HL-60 (cell line): ENCODE measurements around the gene ZNF492.

ENCODE experiments used
- GABPA ChIP-seq: IDR thresholded peaks from 2 replicates; pipeline ENCODE4 v1.6.1; 2012; ENCODE audit warnings: low read depth
- POLR2AphosphoS5 ChIP-seq: IDR thresholded peaks from 2 replicates; pipeline ENCODE4 v1.6.1; 2012; ENCODE audit warnings: low read depth

DNA sequence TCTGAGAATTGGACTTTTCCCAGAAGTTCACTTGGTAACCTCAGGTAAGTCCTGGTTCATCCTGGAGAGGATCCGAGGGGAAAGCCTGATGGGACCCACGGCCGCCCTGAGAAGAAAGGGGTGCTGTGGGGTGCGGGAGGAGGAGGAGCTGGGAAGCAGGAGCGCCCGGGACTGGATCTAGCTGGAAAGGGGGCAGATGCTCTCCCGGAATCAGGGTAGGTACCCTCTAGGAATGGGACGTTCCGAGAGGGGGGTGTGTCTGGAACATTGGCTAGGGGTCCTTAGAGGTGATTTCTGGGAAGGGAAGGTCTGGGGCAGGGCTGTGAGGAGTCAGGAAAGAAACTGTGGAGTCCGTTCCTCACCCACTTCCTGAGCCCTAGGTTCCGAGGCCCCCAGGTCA lies 38.7 kb upstream of the ZNF492 start:
- TF ChIP-seq GABPA (no peak), POLR2AphosphoS5 (no peak)
